ENCODE data around the gene PTPRG. TPM values are rescaled to one million over a fixed set of nuclear protein-coding genes. Genes with fewer than 3 reads are reported as not detected.

Gene PTPRG
- total RNA-seq, 1 donor from 2014 or later = 0.84 TPM

GRCh38 chr3:62095080-62095479, 533.7 kb downstream of the PTPRG start:
- intact Hi-C loops (cut with micrococcal nuclease) = no loop called here

DNA sequence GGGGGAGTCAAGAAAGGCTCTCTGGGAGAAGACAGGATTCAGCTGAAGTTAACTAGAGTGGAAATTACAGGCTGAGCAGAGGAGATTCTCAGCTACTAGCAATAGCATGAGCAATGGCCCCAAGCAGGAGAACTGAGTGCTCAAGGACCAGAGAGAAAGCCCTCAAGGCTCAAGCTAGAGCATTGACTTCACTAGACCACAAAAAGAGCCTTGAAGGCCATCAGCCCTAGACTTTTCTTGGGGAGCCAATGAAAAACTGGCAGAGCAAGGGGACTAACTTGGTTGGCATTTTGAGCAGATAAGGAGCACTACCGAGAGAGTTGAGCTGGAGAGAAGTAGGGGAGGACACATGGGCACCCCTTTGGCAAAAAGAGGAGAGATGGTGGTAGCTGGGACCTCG, 534.4 kb downstream of the PTPRG start:
- intact Hi-C loops (cut with micrococcal nuclease) = no loop called here

DNA sequence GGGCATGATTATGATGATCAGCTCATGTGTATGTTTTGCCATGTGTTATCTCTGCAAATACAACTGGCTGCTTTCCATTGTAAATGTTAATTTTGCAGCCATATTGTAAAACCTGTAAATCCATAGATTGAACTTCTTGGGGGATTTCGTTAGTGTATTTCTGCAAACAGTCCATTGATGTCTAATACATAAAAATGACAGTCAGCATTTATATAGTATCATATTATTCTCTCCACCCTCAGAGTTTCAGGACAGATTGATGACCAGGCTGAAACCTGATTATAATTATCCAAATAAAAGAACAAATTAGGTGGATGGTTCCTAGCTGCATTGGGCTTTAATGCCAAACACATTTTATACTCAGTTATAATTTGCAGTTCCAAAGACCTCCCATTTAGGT, 535.1 kb downstream of the PTPRG start:
- intact Hi-C loops (cut with micrococcal nuclease) = no loop called here

DNA sequence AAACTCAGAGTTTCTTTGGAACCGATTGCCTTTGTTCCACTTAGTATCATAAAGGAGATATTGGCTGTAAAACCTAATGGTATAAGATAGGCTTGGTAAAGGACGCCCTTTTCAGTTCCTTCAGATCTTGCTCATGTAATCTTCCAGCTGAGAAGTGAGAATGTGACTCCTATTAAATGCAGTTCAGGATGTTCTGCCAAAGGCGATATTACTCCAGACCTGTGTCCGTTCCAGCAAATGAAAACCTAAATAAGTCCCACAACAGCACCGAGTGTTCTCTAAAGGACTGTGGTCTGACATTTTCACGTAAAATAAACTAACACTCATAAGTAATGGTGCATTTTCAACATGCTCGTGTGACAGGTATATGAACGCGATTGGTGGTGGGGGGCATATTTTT, 535.8 kb downstream of the PTPRG start:
- intact Hi-C loops (cut with micrococcal nuclease) = no loop called here

DNA sequence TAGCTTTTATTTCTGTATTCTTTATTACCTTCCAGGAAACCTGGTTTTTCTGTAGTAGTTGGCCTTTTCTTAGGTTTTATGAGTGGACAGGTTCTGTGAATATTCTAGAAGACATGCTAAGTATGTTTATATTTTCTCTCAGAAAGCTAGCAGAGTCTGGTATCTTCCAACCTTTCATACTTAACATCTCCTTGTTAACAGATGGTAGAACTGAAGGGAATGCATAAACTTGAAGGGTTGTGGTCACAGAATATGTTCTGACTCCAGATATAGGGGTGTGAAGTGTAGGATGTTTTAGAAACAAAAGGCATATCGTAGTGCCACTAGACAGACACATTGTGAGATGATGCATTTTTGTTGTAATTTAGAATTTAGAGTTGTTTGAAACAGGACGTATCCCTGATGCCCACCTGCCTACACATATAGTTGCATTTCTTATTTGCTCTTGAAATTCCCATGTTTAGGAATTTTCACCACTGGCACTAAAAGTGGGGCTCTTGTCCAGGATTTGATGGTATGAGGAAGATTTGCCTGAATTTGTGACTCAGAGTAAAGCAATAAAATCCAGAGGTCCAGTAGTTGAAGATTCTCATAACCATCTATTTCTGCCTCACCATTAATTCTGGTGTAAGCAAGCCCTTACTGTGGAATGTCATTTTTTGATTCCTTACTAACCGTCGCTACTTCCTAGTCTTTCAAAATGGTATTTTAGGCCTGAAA, 537.4 kb downstream of the PTPRG start:
- intact Hi-C loops (cut with micrococcal nuclease) = no loop called here

- intact Hi-C loops (cut with micrococcal nuclease) = no loop called here
Observed at GRCh38 chr3:62100282-62100989, 539.1 kb downstream of the PTPRG start.

GRCh38 chr3:62101488-62101887, 540.1 kb downstream of the PTPRG start:
- intact Hi-C loops (cut with micrococcal nuclease) = no loop called here

DNA sequence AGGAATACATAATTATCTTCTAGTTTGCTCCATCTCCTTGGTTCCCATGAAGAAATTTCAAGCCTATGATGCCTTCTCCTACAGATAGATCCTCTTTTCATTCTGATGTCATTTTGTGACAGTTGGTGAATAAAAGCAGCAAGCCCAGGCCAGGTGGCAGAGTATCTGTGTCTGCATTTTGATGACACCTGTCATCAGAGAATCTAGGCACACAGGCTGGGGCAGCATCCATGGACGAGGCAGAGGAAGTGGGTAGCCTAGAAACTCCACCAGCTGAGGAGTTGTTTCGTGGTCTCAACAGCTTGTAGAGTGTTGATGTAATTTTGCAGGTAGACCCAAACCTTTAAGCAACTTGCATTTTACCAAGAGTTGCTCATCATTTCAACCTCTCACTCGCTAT, 542.2 kb downstream of the PTPRG start:
- intact Hi-C loops (cut with micrococcal nuclease) = no loop called here

DNA sequence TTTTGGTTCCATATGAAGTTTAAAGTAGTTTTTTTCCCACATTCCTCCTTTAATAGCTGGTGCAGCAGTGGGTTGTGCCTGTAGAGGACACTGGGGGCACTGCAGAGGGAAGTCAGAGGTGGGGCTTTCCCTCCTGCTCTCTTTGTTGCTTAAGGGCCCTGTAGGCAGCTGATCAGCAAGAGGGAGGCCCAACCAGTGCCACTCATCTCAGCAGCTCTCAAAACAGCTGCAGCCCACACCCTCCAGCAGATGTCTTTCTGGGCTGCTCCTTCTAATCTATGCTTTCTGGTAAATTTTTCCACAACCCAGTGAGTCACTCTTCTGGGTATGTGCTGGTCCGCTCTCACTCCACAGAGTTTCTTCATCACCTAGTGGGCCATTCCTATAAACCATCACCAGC, 548.2 kb downstream of the PTPRG start:
- intact Hi-C loops (cut with micrococcal nuclease) = no loop called here

DNA sequence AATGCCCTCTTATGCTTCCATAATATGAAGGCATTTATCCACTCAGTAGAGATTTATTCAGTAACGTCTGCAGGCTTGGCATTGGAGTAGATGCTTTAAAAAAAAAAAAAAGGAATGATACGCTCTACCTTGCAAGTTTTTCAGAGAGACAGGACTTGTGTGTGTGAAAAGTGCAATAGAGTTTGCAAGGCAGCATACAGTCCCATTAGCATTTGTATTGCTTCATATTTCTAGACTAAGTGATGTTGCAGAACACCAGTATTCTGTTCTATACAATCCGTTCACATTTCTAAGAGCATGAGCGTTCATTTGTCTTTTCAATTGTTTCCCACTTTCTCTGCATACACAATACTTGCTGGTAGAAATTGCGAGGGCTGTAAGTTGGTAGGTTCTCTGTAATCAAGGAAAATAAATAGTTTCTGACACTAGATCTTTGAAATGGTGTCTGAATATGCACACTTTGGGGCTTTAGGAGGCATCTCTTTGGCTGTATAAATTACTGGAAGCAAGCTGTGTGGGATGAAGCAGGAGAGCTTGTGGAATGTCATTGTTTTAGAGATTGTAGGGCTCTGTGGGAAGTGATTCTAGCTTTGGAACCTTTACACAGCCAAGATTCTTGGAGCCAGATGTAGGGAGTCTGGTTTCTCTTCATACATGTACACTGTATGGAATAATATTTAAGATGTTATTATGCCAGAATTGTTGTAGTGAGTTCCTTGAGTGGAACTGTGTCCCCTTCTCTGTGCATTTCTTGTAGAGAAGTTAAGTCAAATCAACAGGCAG, 549.3 kb downstream of the PTPRG start:
- intact Hi-C loops (cut with micrococcal nuclease) = no loop called here

- intact Hi-C loops (cut with micrococcal nuclease) = no loop called here
Observed at GRCh38 chr3:62113092-62113491, 551.7 kb downstream of the PTPRG start.

- intact Hi-C loops (cut with micrococcal nuclease) = no loop called here
Observed at GRCh38 chr3:62114763-62115162, 553.4 kb downstream of the PTPRG start.

- intact Hi-C loops (cut with micrococcal nuclease) = no loop called here
Observed at GRCh38 chr3:62117903-62118548, 556.7 kb downstream of the PTPRG start.

GRCh38 chr3:62119139-62119538, 557.8 kb downstream of the PTPRG start:
- intact Hi-C loops (cut with micrococcal nuclease) = no loop called here

- intact Hi-C loops (cut with micrococcal nuclease) = no loop called here
Observed at GRCh38 chr3:62122819-62123218, 561.4 kb downstream of the PTPRG start.

DNA sequence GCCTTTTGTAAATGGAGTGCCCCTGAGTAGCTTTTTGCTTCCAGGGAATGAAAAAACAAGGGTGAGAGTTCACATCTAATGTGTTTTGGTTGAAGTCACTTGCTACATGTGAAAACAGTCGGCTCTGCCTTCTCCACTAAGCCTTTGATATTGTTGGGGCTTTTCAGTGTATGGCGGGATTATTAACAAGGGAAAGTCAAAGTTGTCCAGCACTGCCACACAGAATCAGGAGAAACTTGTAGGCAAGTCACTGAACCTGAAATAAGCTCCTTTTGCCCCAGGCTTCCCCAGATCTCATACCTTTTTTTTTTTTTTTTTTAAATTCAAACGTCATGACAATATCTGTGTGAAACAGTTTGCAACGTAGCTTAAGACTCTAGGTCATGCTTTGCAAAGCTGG, 564.0 kb downstream of the PTPRG start:
- intact Hi-C loops (cut with micrococcal nuclease) = no loop called here

DNA sequence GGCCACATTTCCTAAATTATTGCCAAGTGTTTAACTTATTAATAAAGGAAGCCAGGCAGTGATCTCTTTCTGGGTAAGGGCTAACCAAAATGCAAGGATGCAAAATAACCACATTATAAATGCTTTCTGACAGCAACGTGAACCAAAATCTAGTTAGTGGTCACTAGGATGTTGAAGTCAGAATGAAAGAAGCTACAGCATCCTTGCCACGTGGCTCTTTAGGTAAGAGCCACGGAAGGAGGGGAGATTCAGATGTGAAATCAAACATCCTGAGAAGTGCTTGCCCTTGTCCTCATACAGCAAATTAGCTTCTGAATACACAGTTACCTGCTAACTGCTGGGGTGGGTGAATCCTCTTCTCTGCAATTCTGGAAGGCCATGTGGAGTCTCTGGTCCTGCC, 565.7 kb downstream of the PTPRG start:
- intact Hi-C loops (cut with micrococcal nuclease) = no loop called here

GRCh38 chr3:62128051-62128450, 566.7 kb downstream of the PTPRG start:
- intact Hi-C loops (cut with micrococcal nuclease) = no loop called here

- intact Hi-C loops (cut with micrococcal nuclease) = no loop called here
Observed at GRCh38 chr3:62128681-62129080, 567.3 kb downstream of the PTPRG start.

DNA sequence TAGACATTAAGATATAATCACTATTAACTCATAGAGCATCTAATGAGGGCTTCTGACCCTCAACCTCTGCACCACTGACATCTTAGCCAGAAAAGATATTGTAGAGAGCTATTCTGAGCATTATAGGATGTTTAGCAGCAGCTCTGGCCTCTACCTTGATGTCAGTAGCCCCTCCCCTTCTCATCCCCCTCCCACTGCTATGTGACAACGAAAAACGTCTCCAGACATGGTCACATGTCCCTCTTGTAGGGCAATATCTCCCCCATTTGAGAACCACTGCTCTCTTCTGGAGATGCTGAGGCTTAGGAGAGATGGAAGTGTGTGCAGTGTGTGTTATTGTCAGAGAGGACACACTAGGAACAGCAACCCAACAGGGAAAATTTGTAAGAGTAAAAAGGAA, 569.7 kb downstream of the PTPRG start:
- intact Hi-C loops (cut with micrococcal nuclease) = no loop called here

- intact Hi-C loops (cut with micrococcal nuclease) = no loop called here
Observed at GRCh38 chr3:62131620-62132019, 570.2 kb downstream of the PTPRG start.
